GM12878 (cell line): ENCODE results near the gene SLC41A1.

ENCODE experiments used
- EZH2 ChIP-seq: IDR thresholded peaks from 2 replicates; pipeline ENCODE4 v1.6.1; 2012; ENCODE audit warnings: low read depth, mild to moderate bottlenecking, control low read depth, inconsistent platforms, low read length, borderline replicate concordance; ENCODE audit not compliant: control insufficient read depth
- SIX5 ChIP-seq: IDR thresholded peaks from 2 replicates; pipeline ENCODE4 v1.6.1; 2011; ENCODE audit warnings: mild to moderate bottlenecking, low read depth, low read length, moderate library complexity; ENCODE audit not compliant: severe bottlenecking

DNA sequence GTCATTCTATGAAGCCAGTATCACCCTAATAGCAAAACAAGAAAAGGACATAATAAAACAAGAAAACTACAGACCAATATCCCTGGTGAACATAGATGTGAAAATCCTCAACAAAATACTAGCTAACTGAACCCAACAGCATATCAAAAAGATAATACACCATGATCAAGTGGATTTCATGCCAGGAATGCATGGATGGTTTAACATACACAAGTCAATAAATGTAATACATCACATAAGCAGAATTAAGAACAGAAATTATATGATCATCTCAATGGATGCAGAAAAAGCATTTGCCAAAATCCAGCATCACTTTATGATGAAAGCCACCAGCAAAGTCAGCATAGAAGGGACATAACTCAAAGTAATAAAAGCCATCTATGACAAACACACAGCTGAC lies 43.4 kb upstream of the SLC41A1 start:
- no peak for TF ChIP-seq SIX5
- no peak for TF ChIP-seq EZH2
